KMS-11 (cell line): ENCODE results near the gene UEVLD.
A peak's percentile ranks its signal among the peaks of the same experiment; 100 is the strongest.

ENCODE experiments used
- H2AFZ ChIP-seq: fragments of 200-600 bp; sonication (generic); 2 replicates; pipeline ENCODE4 v1.6.1; 2016; ENCODE audit warnings: antibody characterized with exemption, mixed run types, low read depth
- H3K27ac ChIP-seq: fragments of 200-600 bp; sonication (generic); 2 replicates; pipeline ENCODE4 v1.6.1; 2016; ENCODE audit warnings: mild to moderate bottlenecking, mixed run types
- H3K27me3 ChIP-seq: fragments of 200-600 bp; sonication (generic); 2 replicates; pipeline ENCODE4 v1.6.1; 2017; ENCODE audit warnings: mild to moderate bottlenecking, low read depth, mixed run types, moderate library complexity; ENCODE audit not compliant: insufficient read depth
- H3K36me3 ChIP-seq: fragments of 200-600 bp; sonication (generic); 2 replicates; pipeline ENCODE4 v1.6.1; 2017; ENCODE audit warnings: mild to moderate bottlenecking, mixed run types; ENCODE audit not compliant: insufficient read depth
- H3K4me1 ChIP-seq: fragments of 200-600 bp; sonication (generic); 2 replicates; pipeline ENCODE4 v1.6.1; 2016; ENCODE audit warnings: mild to moderate bottlenecking, low read depth, mixed run types; ENCODE audit not compliant: poor library complexity, severe bottlenecking
- H3K4me2 ChIP-seq: fragments of 200-600 bp; sonication (generic); 2 replicates; pipeline ENCODE4 v1.7.0; 2016; ENCODE audit warnings: mild to moderate bottlenecking, mixed run types
- H3K4me3 ChIP-seq: fragments of 200-600 bp; sonication (generic); IDR thresholded peaks from 2 replicates; pipeline ENCODE4 v1.6.1; 2017; ENCODE audit warnings: low read depth, low read length, mixed read lengths; ENCODE audit not compliant: insufficient read depth
- H3K79me2 ChIP-seq: fragments of 200-600 bp; sonication (generic); 2 replicates; pipeline ENCODE4 v1.6.1; 2016; ENCODE audit warnings: low read depth, mixed run types; ENCODE audit not compliant: insufficient read depth
- H3K9ac ChIP-seq: fragments of 200-600 bp; sonication (generic); 2 replicates; pipeline ENCODE4 v1.6.1; 2016; ENCODE audit warnings: mild to moderate bottlenecking, mixed run types
- H4K20me1 ChIP-seq: fragments of 200-600 bp; sonication (generic); 2 replicates; pipeline ENCODE4 v1.6.1; 2016; ENCODE audit warnings: mild to moderate bottlenecking, mixed run types; ENCODE audit not compliant: insufficient read depth
- CTCF ChIP-seq: fragments of 200-600 bp; sonication (generic); conservative IDR thresholded peaks from 2 replicates; pipeline ENCODE4 v1.6.1; 2017; ENCODE audit warnings: low read depth, mild to moderate bottlenecking, antibody characterized with exemption, low read length, moderate library complexity, mixed read lengths

The UEVLD gene

DNA sequence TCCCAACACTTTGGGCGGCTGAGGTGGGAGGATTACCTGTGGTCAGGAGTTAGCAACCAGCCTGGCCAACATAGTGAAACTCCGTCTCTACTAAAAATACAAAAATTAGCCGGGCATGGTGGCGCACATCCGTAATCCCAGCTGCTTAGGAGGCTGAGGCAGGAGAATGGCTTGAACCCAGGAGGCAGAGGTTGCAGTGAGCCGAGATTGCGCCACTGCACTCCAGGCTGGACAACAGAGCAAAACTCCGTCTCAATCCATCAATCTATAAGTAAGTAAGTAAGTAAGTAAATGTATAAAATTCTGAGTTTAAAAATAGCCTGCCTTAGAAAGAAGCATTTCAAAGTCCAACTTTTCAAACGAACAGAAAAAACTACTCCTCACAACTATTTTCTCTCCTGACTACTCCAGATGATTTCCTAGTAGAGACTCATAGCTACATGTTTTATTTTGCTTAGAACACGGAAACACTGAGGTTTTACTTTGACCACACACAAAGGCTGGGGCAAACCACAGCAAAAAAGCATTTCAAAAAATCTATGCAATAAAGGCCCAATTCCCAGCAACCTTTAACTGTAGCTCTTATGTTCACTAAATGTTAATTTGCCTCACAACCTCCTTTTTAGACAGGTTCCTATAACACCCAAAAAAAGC, 29.3 kb upstream of the UEVLD start:
- peak overlapping the region; percentile 89 for H3K4me2 ChIP-seq

DNA sequence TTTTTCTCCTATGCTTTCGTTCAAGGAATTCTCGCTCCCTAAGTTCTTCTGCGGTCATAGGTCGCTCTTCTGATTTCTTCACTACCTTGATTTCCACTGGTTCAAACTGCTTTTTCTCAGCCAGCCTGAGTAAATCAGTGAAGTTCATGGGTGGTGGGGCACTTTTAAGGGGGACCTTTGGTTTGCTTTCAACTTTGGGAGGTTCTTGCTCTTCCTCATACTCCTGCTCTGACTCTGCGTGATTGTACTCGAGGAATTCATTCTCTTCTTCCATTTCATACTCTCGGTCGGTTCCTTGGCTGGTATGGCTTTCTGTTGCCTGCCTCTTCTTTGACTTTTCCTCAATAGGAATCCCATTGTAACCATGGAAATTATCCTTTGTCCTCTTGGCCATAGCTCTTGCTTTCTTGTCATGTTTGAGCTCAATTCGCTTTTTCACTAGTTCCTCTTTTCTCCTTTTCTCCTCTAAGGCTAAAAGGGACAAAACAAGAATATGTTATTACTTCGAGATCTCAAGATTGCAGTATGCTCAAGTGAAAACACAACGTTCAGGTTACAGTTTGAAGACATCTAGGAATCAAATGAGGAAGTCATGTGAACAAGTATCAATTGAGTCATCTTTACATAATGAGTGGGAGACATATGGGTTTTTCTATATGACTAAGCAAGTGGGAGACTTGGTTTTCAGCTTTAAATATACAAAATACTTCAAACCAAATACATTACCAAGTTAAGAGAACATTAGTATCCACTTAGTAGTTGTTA, 27.3 kb upstream of the UEVLD start:
- no peaks in the 10 kb centered on the region for H3K36me3 ChIP-seq
- no peaks in the 10 kb centered on the region for H4K20me1 ChIP-seq

More for the DNA sequence above, 29.3 kb upstream of the UEVLD start:
- Histone ChIP-seq H3K9ac (peak overlapping the region; percentile 13; the same call in 1 of the 2 replicates), H3K36me3 (no peaks in the 10 kb centered on the region), H3K4me1 (peaks cover 65% of the 10 kb centered on the region), H4K20me1 (0 out of 2 replicates have a peak, but pooled peaks cover 3% of the 10 kb centered on the region), H3K79me2 (peaks cover 85% of the 10 kb centered on the region), H3K27me3 (no peaks in the 10 kb centered on the region), H3K4me3 (no peak overlapping the region), H3K27ac (peak overlapping the region; percentile 64), H2AFZ (no peak overlapping the region)
- TF ChIP-seq CTCF, result no peak

GRCh38 chr11:18614667-18615066, 26.1 kb upstream of the UEVLD start:
- Histone ChIP-seq H3K4me3 (no peak overlapping the region), H4K20me1 (no peaks in the 10 kb centered on the region), H3K4me1 (peaks cover 43% of the 10 kb centered on the region), H3K79me2 (peaks cover 55% of the 10 kb centered on the region), H3K27ac (no peak overlapping the region), H3K36me3 (no peaks in the 10 kb centered on the region), H3K4me2 (no peak overlapping the region), H3K9ac (no peak overlapping the region), H3K27me3 (no peaks in the 10 kb centered on the region), H2AFZ (no peak overlapping the region)
- no peak for TF ChIP-seq CTCF

More for the DNA sequence above, 27.3 kb upstream of the UEVLD start:
- H3K9ac ChIP-seq, result no peak overlapping the region
- H3K4me1 ChIP-seq, result peaks cover 51% of the 10 kb centered on the region
- no peak for TF ChIP-seq CTCF
- no peak overlapping the region for H2AFZ ChIP-seq
- H3K27me3 ChIP-seq, result no peaks in the 10 kb centered on the region
- peaks cover 65% of the 10 kb centered on the region for H3K79me2 ChIP-seq
- H3K27ac ChIP-seq, result no peak overlapping the region
- H3K4me2 ChIP-seq, result 0 out of 2 replicates have a peak overlapping the region, but pooled peaks have one; percentile 7
- H3K4me3 ChIP-seq, result no peak overlapping the region

- Histone ChIP-seq H3K79me2 (peaks cover 38% of the 10 kb centered on the region), H3K36me3 (no peaks in the 10 kb centered on the region), H2AFZ (no peak overlapping the region), H3K27ac (no peak overlapping the region), H3K4me2 (no peak overlapping the region), H3K27me3 (no peaks in the 10 kb centered on the region), H4K20me1 (no peaks in the 10 kb centered on the region), H3K9ac (no peak overlapping the region), H3K4me1 (peaks cover 21% of the 10 kb centered on the region), H3K4me3 (no peak overlapping the region)
- TF ChIP-seq CTCF, result no peak
These were observed 23.9 kb upstream of the UEVLD start for GRCh38 chr11:18612394-18612793.
